Spleen (tissue), 7 donors: ENCODE data around the gene FOXJ2.

ENCODE experiments used
- POLR2A ChIP-seq, 3 donors: fragments of 450-650 bp; IDR thresholded peaks; one replicate each; pipeline ENCODE4 v1.5.1; 2017; ENCODE audit warnings: antibody characterized with exemption in 3 of 3, mild to moderate bottlenecking in 1 of 3
- TF ChIP-seq, protein P1 (sequence below), 11 experiments: fragments of 200-600 bp in 7 of 11; fragments of 450-650 bp in 4 of 11; sonication (generic) in 4 of 11; IDR thresholded peaks in 8 of 11; conservative IDR thresholded peaks in 3 of 11; 1 replicate in 7 of 11; 2 replicates in 4 of 11; pipeline versions ENCODE4 v1.4.0 to v1.8.0; 2016 to 2021; ENCODE audit warnings: antibody characterized with exemption in 11 of 11, inconsistent platforms in 4 of 11, mild to moderate bottlenecking in 1 of 11
- donor health status: DM: no; HTN: no; CAD: no; lungs with moderate emphysema.
- donor health status: DM: no; HTN: no; CAD: no.
- donor health status: DM: no; HTN: no; CAD: no.

DNA sequence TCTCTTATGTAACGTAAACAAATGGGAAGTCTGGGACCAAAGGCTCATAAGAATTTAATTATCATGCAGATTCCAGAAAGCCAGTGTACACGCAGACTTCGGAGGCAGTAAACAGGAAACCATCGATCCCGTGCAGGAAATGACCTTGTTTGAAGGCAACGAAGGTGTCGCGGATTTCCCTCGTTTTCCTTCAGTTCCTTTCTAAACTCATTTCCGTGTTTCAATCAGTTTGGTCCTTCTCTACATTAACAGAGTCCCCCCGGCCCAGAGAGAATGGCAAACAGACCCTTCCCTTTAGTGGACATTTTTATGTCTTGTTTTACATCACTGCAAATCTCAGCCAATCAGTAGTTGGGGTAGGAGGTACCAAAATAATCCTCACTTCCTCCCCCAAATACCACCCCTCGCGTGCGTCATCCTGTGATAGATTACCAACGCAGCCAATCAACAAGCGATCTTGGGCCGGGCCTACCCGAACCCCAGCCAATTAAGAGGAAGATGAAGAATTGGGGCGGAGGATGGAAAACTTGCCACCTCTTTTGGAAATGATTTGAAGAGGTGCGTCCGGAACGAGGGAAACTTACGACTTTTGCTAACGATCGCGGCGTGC, 6.1 kb upstream of the FOXJ2 start:
- TF ChIP-seq, protein P1, sequence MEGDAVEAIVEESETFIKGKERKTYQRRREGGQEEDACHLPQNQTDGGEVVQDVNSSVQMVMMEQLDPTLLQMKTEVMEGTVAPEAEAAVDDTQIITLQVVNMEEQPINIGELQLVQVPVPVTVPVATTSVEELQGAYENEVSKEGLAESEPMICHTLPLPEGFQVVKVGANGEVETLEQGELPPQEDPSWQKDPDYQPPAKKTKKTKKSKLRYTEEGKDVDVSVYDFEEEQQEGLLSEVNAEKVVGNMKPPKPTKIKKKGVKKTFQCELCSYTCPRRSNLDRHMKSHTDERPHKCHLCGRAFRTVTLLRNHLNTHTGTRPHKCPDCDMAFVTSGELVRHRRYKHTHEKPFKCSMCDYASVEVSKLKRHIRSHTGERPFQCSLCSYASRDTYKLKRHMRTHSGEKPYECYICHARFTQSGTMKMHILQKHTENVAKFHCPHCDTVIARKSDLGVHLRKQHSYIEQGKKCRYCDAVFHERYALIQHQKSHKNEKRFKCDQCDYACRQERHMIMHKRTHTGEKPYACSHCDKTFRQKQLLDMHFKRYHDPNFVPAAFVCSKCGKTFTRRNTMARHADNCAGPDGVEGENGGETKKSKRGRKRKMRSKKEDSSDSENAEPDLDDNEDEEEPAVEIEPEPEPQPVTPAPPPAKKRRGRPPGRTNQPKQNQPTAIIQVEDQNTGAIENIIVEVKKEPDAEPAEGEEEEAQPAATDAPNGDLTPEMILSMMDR (IDR thresholded peaks at IDR 0.05 in 8 of 11, conservative IDR thresholded peaks at IDR 0.05 in 3 of 11), result no peak
- peak in 1 of 3 donors; percentile 65 for TF ChIP-seq POLR2A (IDR thresholded peaks at IDR 0.05)
